Daoy (cell line): ENCODE measurements around the gene RBM17. TPM values are rescaled to one million over a fixed set of nuclear protein-coding genes. Genes with fewer than 3 reads are reported as not detected.
"Not testable (repeated sequence)": the region's sequence is repeated elsewhere in the genome, so short reads cannot be mapped to it uniquely, and the experiment has no call there.

Experiments
- DNase-seq: peaks from one replicate; pipeline ENCODE4 v3.0.0-alpha.2; 2015; ENCODE audit warnings: low read depth
- total RNA-seq: library from RNA; depleted of rRNA; stranded (reverse); fragments of >200 nt; shearing (Covaris generic); gene quantifications from 2 replicates; pipeline ENCODE4 v1.2.3, GENCODE V29; 2014

The RBM17 gene
- total RNA-seq, 1 experiment from 2014 or later, result 32.7 TPM

- DNase-seq, result no peak
Measured at GRCh38 chr10:6056411-6057135, 32.3 kb upstream of the RBM17 start.

GRCh38 chr10:6058682-6059475 lies 30.0 kb upstream of the RBM17 start:
- DNase-seq, result no peak

GRCh38 chr10:6059506-6059905 lies 29.3 kb upstream of the RBM17 start:
- DNase-seq, result no peak

- no peak for DNase-seq
Measured at GRCh38 chr10:6061056-6061455, 27.8 kb upstream of the RBM17 start.

GRCh38 chr10:6062101-6062771 lies 26.6 kb upstream of the RBM17 start, which contains the start of gene IL2RA:
IL2RA (minus strand) TSS chr10:6062367; CDS start chr10:6062151, 216 bp downstream.
- no peak for DNase-seq

GRCh38 chr10:6064119-6064518 lies 24.7 kb upstream of the RBM17 start:
- DNase-seq, result no peak

GRCh38 chr10:6064726-6065125 lies 24.1 kb upstream of the RBM17 start:
- not testable (repeated sequence) for DNase-seq

GRCh38 chr10:6065406-6065805 lies 23.4 kb upstream of the RBM17 start:
- DNase-seq, result no peak

- no peak for DNase-seq
Measured at GRCh38 chr10:6065835-6066234, 23.0 kb upstream of the RBM17 start.

GRCh38 chr10:6067457-6067856 lies 21.4 kb upstream of the RBM17 start:
- DNase-seq, result no peak

- no peak for DNase-seq
Measured at GRCh38 chr10:6068006-6068405, 20.8 kb upstream of the RBM17 start.

- no peak for DNase-seq
Measured at GRCh38 chr10:6068422-6068821, 20.4 kb upstream of the RBM17 start.

GRCh38 chr10:6069081-6069931 lies 19.5 kb upstream of the RBM17 start:
- peak; percentile 33 for DNase-seq

GRCh38 chr10:6070660-6071059 lies 18.2 kb upstream of the RBM17 start:
- DNase-seq, result no peak

GRCh38 chr10:6071181-6072175 lies 17.4 kb upstream of the RBM17 start:
- DNase-seq, result no peak

GRCh38 chr10:6072215-6072934 lies 16.5 kb upstream of the RBM17 start:
- no peak for DNase-seq

- no peak for DNase-seq
Measured at GRCh38 chr10:6074489-6075301, 14.1 kb upstream of the RBM17 start.

GRCh38 chr10:6077071-6077675 lies 11.7 kb upstream of the RBM17 start:
- no peak for DNase-seq
